ENCODE data around the gene DKC1. TPM values are rescaled to one million over a fixed set of nuclear protein-coding genes. Genes with fewer than 3 reads are reported as not detected.
A peak's percentile ranks its signal among the peaks of the same experiment; 100 is the strongest.

Gene DKC1
- total RNA-seq, 2 experiments from 2014 or later = 64.7 to 69.3 TPM

DNA sequence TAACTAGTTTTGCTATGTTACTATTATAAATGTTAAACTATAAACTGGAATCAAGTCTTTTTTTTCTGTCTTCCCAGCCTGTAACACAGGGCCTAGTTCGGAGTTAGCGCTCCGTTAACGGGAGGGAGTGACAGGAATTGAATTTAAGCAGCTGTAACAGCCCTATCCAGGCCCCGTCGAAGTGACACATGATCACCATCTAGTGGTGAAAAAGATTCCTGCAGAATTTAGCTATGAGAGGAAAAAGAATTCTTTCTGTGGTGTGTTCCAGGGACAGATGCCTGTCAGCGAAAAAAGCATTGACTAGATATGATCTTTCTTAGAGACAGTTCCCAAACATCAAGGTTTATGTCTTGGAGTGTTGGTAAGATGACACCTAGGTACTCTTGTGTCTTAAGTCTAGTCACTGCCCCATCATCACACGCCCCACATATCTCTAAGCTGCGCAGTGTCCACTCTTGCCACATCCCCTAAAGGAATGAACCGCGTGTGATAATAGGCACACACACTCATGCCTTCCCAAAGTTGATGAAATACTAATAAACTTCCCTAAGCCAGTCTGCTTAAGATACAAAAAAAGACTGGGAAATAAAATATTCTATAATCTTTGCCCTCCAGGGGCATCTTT lies 13.8 kb upstream of the DKC1 start:
- ChIA-PET CTCF (interaction anchor here (0.6 to 3.0 kb wide), 17 partner anchors 8 to 310 kb away, joined by 3 to 14 read pairs (median 4); partner anchors contain the start of genes DKC1 and MPP1), POLR2A (no interaction called here)
- Mint-ChIP-seq H3K4me3 (peak overlapping the region; percentile 45), H3K27ac (peak overlapping the region; percentile 57), H3K27me3 (peaks cover 2% of the 10 kb centered on the region), H3K4me1 (peaks cover 29% of the 10 kb centered on the region), H3K36me3 (ENCODE audit: low read depth) (peaks cover 9% of the 10 kb centered on the region), H3K9me3 (no peaks in the 10 kb centered on the region)
- DNase-seq = peak; percentile 60

DNA sequence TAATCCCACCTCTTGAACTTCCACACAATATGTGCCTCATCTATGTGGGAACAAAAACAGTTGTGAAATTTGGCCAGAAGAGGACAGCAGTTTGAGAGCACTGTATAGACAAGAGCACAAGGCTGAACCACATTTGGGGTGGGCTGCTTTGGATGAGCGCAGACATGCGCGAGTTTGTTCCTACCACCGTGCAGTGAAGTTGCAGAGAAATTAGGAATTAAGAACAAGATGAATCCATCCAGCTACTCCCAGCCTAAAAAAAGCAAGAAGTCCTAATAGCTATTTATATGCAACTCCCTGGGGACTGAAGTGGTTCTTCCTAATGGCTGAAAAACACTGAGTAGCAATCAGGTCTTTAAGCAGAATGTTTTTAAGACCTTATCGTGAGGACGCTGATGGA lies 12.8 kb upstream of the DKC1 start:
- POLR2A ChIA-PET = interaction anchor here (0.6 kb wide), 1 partner anchor 92 kb away, joined by 7 read pairs; no protein-coding TSS in a partner anchor
- Mint-ChIP-seq H3K4me1 (peaks cover 25% of the 10 kb centered on the region), H3K9me3 (no peaks in the 10 kb centered on the region), H3K4me3 (peak overlapping the region; percentile 72), H3K27me3 (peaks cover 2% of the 10 kb centered on the region), H3K36me3 (ENCODE audit: low read depth) (peaks cover 6% of the 10 kb centered on the region), H3K27ac (no peak overlapping the region)
- CTCF ChIA-PET = interaction anchor here (0.8 to 3.0 kb wide), 6 partner anchors 12 to 92 kb away, joined by 3 to 14 read pairs (median 3); no protein-coding TSS in a partner anchor
- no peak for DNase-seq

DNA sequence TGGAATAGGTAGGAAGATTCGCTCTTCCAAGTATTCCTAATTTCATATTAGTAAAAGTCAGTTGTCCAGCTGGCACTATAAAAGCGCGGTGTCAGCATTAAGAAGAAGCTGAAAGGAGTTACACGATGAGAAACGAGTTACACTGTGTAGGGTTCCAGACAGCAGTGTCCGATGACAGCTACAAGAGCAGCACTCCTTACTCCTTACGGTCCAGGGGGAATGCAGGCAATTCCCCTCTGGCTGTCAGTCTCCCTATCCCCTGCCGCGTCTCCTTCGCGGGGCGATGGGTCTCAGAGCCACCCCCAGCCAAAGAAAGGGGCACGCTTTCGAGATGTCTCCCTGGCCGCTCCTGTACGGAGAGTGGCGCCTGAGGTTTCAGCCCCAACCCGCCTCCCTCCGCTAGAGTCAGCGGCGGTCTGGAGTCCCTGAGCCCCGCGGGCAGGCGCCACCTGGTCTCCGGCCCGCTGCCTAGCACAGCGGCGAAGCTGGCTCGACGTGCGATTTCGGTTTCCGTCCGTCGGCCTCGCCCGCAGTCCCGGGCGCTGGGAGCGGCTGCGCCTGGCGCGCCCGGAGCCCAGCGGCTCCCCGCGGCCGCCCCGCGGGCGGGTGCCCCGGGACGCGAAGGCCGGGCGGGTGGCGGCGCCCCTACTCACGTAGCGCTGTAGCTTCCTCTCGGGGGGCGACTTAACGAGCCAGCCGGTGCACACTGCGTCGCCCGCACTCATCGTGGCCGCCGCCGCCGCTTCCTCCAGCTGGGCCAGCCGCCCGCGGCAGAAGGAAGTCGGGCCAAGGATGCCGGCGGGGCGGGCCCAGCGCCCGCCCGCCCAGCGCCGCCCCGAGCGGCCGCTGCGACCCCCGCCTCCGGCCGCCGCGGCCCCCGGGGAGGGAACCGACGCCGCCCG lies 12.1 kb upstream of the DKC1 start, which contains the start of gene GAB3:
GAB3 (minus strand) TSS at position 777 of the 902 bp plus-strand sequence; CDS start at position 725, 52 bp downstream.
- H3K9me3 Mint-ChIP-seq = no peaks in the 10 kb centered on the region
- H3K27ac Mint-ChIP-seq = peak within 1 kb of the TSS; percentile 68
- POLR2A ChIA-PET = interaction anchor here (0.6 kb wide), 1 partner anchor 92 kb away, joined by 7 read pairs; no protein-coding TSS in a partner anchor
- peak; percentile 36 for DNase-seq
- peak within 1 kb of the TSS; percentile 72 for H3K4me3 Mint-ChIP-seq
- H3K36me3 Mint-ChIP-seq (ENCODE audit: low read depth) = peaks cover 3% of the 10 kb centered on the region
- H3K27me3 Mint-ChIP-seq = peaks cover 2% of the 10 kb centered on the region
- peaks cover 25% of the 10 kb centered on the region for H3K4me1 Mint-ChIP-seq
- CTCF ChIA-PET = interaction anchor here (0.6 to 3.0 kb wide), 6 partner anchors 10 to 37 kb away, joined by 3 to 14 read pairs (median 3); no protein-coding TSS in a partner anchor

DNA sequence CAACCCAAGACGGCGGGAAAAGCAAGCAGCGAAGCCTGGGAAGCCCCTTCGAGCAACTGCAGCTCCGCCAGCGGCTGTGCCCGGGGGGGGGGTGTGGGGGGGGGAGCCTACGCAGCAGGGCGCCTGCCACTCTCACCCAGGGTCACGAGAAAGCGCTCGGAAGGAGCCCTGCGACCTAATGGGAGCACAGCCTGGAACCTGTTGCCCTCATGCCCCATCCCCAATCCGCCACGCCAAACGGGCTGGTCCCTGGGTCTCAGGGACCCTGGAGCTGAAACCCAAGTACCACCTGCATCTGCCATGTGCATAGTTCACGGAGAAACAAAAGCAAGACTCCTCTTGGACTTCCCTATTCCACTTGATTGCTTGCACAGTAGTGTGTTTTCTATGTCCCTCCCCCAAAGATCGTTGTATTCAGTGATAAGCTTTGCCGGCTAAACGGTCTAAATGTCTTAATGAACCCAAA lies 11.4 kb upstream of the DKC1 start:
- Mint-ChIP-seq H3K36me3 (ENCODE audit: low read depth) (peaks cover under 1% of the 10 kb centered on the region), H3K27ac (no peak overlapping the region), H3K4me1 (peaks cover 25% of the 10 kb centered on the region), H3K4me3 (peak overlapping the region; percentile 49), H3K9me3 (no peaks in the 10 kb centered on the region), H3K27me3 (peaks cover 2% of the 10 kb centered on the region)
- no peak for DNase-seq
- CTCF ChIA-PET = interaction anchor here (0.6 to 1.3 kb wide), 2 partner anchors 11 to 33 kb away, joined by 3 read pairs; no protein-coding TSS in a partner anchor
- POLR2A ChIA-PET = no interaction called here

DNA sequence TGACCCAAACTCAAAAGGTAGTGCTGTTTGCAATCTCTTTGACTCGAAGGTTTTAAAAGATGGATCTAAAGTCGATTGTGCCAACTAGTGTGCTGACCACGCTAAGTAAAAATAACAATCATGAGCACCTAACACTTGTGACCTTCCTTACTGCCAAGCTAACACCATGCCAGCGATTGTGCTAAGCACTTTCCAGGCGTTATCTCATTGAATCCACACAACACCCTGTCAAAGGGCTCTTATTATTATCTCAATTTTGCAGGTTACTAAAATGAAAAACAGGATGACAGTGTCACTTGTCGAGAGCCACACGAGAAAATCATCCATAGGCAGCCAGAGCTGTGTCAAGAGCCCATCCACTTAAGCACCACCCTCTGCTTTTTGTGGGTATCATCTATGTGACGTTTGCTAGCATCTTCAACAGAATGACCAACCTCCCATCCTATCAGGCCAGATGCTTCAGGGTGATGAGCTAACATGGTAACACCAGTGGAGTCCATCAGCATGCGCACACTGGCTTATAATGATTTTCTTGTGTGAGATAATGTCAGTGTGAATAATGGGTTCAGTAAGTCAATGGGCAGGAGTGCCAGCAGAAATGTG lies 10.9 kb upstream of the DKC1 start:
- Mint-ChIP-seq H3K4me3 (peak overlapping the region; percentile 49), H3K36me3 (ENCODE audit: low read depth) (no peaks in the 10 kb centered on the region), H3K4me1 (peaks cover 25% of the 10 kb centered on the region), H3K27me3 (peaks cover 2% of the 10 kb centered on the region), H3K27ac (peak overlapping the region; percentile 68), H3K9me3 (no peaks in the 10 kb centered on the region)
- no peak for DNase-seq
- ChIA-PET POLR2A (no interaction called here), CTCF (interaction anchor here (0.8 kb wide), 1 partner anchor 12 kb away, joined by 3 read pairs; no protein-coding TSS in a partner anchor)

DNA sequence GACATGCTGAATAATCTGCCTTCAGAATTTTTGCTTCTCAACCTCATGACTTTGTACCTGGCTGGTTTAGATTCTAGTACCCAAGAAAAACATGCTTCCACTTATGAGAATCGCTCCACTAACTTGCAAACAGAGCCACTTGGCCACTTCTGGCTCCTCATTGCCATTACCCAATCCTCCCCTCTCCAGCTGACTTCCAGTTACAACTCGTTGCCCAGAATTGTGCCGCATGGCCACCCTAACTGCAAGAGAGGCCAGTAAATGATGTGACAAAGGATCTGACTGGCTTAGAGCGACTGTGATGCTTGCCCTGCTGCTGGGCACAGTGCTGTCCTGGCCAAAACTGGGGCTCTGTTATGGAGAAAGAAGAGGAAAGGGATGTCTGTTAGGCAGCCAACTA lies 4.0 kb upstream of the DKC1 start:
- H3K27me3 Mint-ChIP-seq = no peaks in the 10 kb centered on the region
- H3K27ac Mint-ChIP-seq = no peak overlapping the region
- no peak for DNase-seq
- ChIA-PET CTCF (no interaction called here), POLR2A (no interaction called here)
- H3K9me3 Mint-ChIP-seq = no peaks in the 10 kb centered on the region
- peaks cover 15% of the 10 kb centered on the region for H3K4me1 Mint-ChIP-seq
- H3K4me3 Mint-ChIP-seq = no peak overlapping the region
- no peaks in the 10 kb centered on the region for H3K36me3 Mint-ChIP-seq (ENCODE audit: low read depth)

DNA sequence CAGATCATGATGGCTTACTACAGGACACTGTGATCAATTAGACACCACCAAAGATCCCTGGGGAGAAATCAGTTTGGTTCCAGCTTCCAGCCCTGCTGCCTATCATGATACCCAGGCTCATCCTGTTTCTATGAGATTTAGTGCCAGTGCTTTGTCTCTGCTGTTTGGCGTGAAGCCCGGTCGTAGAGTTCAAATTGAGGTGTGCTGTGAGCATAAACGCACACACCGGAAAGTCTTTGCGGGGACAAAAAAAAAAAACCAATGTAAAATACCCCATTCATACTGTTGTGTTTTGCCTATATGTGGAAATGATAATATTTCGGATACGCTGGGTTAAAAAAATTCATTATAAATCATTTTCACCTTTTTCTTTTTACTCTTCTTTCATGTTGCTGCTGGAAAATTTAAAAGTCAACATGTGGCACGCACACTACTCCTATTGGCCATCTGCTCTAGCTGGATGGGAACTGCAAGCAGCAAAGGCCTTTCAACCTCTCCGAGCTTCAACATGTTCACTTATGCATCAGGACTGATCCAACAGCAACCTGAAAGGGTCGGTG lies 607 bp upstream of the DKC1 start:
- no peaks in the 10 kb centered on the region for H3K27me3 Mint-ChIP-seq
- peak overlapping the region; percentile 97 for H3K27ac Mint-ChIP-seq
- ChIA-PET POLR2A (no interaction called here), CTCF (interaction anchor here (0.6 to 1.5 kb wide), 6 partner anchors 12 to 71 kb away, joined by 3 to 5 read pairs (median 3); no protein-coding TSS in a partner anchor)
- no peaks in the 10 kb centered on the region for H3K9me3 Mint-ChIP-seq
- peaks cover 28% of the 10 kb centered on the region for H3K4me1 Mint-ChIP-seq
- peak; percentile 12 for DNase-seq
- H3K36me3 Mint-ChIP-seq (ENCODE audit: low read depth) = peaks cover 16% of the 10 kb centered on the region
- H3K4me3 Mint-ChIP-seq = peak overlapping the region; percentile 85

DNA sequence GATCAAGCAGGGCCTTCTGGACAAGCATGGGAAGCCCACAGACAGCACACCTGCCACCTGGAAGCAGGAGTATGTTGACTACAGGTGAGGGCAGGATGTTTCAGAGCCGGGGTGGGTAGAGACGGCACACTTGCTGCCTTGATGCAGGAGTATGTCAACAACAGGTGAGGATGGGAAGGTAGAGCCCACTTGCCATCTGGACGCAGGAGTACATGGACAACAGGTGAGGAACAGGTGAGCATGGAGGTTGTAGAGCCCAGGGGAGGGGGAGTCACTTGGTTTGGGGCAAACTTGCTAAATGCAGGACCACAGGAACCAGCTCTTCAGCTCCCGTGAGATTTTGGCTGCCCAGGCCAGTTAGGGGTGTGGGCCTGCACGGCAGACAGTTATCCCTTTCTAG lies 12.0 kb downstream of the DKC1 start:
- Mint-ChIP-seq H3K36me3 (ENCODE audit: low read depth) (peaks cover 53% of the 10 kb centered on the region), H3K9me3 (no peaks in the 10 kb centered on the region), H3K27ac (no peak overlapping the region), H3K27me3 (no peaks in the 10 kb centered on the region), H3K4me1 (peaks cover 23% of the 10 kb centered on the region), H3K4me3 (no peak overlapping the region)
- no peak for DNase-seq
- ChIA-PET POLR2A (no interaction called here), CTCF (no interaction called here)

DNA sequence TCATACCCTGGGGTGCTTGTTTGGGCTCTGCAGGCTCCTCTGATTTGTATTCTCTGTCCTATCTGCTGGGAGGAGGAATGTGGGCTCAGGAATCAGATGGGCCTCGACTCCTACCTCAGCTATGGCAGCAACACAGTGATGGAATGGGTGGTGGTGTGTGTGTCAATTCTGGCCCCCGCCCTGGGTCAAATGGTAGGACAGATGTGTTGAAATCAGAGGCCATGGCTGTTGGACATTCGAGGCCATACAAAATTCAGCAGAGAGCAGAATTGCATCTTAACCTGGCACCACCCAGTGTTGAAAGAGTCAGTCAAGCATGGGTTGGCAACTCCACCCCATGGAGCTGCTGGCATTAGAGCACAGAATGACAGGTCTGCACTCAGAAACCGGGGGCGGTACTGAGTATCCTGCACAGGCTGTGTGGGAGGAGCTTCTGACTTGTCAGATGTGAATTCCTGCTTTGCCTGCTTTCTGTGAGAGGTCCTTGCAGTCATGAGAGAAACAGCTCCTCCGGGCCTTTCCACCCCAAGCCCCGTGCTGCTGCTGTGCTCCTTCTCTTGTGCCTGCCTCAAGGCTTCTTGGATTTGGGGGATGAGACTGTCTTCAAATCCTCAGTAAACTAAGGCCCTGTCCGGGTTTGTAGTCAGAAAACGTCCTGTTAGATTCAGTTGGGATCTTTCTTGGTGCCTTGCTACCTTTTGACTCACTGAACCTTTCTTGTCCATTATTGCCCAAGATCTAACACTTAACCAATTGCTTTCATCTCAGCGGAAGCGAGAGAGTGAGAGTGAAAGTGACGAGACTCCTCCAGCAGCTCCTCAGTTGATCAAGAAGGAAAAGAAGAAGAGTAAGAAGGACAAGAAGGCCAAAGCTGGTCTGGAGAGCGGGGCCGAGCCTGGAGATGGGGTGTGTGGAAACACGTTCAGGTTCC lies 13.0 kb downstream of the DKC1 start:
- ChIA-PET CTCF (interaction anchor here (1.4 kb wide), 1 partner anchor 10 kb away, joined by 5 read pairs; no protein-coding TSS in a partner anchor), POLR2A (no interaction called here)
- Mint-ChIP-seq H3K4me3 (no peak overlapping the region), H3K9me3 (no peaks in the 10 kb centered on the region), H3K27ac (peak overlapping the region; percentile 54), H3K27me3 (no peaks in the 10 kb centered on the region), H3K36me3 (ENCODE audit: low read depth) (peaks cover 48% of the 10 kb centered on the region), H3K4me1 (peaks cover 23% of the 10 kb centered on the region)
- no peak for DNase-seq

DNA sequence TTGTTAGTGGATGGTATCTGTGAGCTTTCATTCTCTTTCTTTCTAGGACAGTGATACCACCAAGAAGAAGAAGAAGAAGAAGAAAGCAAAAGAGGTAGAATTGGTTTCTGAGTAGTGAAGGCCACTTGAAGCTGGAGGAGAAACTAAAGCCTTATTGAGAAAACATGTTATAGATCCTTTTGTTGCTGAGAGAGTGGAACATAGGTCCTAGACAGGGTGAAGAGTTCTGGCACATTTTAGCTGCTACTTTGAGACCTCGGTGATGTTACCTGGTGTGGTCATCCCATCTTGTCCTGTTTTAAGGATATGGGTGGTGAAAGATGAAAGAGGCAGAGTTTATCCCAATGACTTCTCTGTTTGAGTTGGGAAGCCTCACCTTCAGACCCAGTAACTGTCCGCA lies 14.1 kb downstream of the DKC1 start:
- POLR2A ChIA-PET = no interaction called here
- H3K4me1 Mint-ChIP-seq = peaks cover 22% of the 10 kb centered on the region
- H3K36me3 Mint-ChIP-seq (ENCODE audit: low read depth) = peaks cover 46% of the 10 kb centered on the region
- no peak overlapping the region for H3K4me3 Mint-ChIP-seq
- no peaks in the 10 kb centered on the region for H3K9me3 Mint-ChIP-seq
- DNase-seq = no peak
- H3K27me3 Mint-ChIP-seq = no peaks in the 10 kb centered on the region
- H3K27ac Mint-ChIP-seq = no peak overlapping the region
- CTCF ChIA-PET = interaction anchor here (1.4 kb wide), 1 partner anchor 9 kb away, joined by 5 read pairs; no protein-coding TSS in a partner anchor

DNA sequence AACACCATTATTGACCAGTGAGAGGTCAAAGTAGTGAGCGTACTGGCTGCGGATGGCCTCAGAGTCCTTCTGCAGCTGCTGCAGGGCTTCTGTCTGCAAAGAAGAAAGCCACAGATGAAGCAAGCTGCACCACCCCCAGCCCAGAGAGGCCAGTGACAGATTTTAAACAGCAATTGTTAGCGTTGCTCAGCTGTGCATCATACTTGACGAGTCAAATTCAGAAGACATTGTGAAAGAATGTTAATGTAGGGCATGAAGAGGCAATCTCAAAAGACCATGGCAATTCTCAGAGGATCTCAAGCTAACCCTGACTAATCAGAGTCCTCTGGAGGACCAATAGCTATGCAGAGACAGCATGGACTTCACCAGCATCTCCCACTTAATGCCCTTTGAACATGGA lies 16.6 kb downstream of the DKC1 start:
- H3K36me3 Mint-ChIP-seq (ENCODE audit: low read depth) = peaks cover 45% of the 10 kb centered on the region
- H3K4me3 Mint-ChIP-seq = no peak overlapping the region
- CTCF ChIA-PET = interaction anchor here (0.7 to 1.9 kb wide), 3 partner anchors 11 to 21 kb away, joined by 3 to 6 read pairs (median 4); no protein-coding TSS in a partner anchor
- no peak overlapping the region for H3K27ac Mint-ChIP-seq
- H3K4me1 Mint-ChIP-seq = peaks cover 26% of the 10 kb centered on the region
- H3K27me3 Mint-ChIP-seq = no peaks in the 10 kb centered on the region
- no peak for DNase-seq
- POLR2A ChIA-PET = no interaction called here
- no peaks in the 10 kb centered on the region for H3K9me3 Mint-ChIP-seq
